Activated B cell treated with CpG ODN at 0.5 μM for 24 hours (primary cell): Measurements from ENCODE around the gene CFAP100. TPM values are rescaled to one million over a fixed set of nuclear protein-coding genes. Genes with fewer than 3 reads are reported as not detected.

ENCODE experiments used
- ATAC-seq: fragments of 200-7000 bp; cut with Tn5 transposase; one replicate; pipeline ENCODE4 v1.10.0; 2021; ENCODE audit warnings: low read depth, mild to moderate bottlenecking, moderate library complexity
- CTCF ChIA-PET: fragments of 350-600 bp; sonication (Branson Sonifier 250); formaldehyde crosslinking; loops from one replicate; lab custom pipeline; 2021; ENCODE audit warnings: antibody characterized with exemption; lab: Charles Lee
- POLR2A ChIA-PET: fragments of 350-600 bp; sonication (Branson Sonifier 250); formaldehyde crosslinking; loops from one replicate; lab custom pipeline; 2021; ENCODE audit warnings: antibody characterized with exemption; lab: Charles Lee
- DNase-seq: peaks from one replicate; pipeline ENCODE4 v3.0.0; 2022
- H3K27ac Mint-ChIP-seq: one replicate; pipeline ENCODE4 v1.8.0; 2020; ENCODE audit warnings: mixed read lengths
- H3K27me3 Mint-ChIP-seq: one replicate; pipeline ENCODE4 v1.8.0; 2021; ENCODE audit warnings: mixed read lengths
- H3K36me3 Mint-ChIP-seq: one replicate; pipeline ENCODE4 v1.8.0; 2021; ENCODE audit warnings: low read depth, mixed read lengths
- H3K4me1 Mint-ChIP-seq: one replicate; pipeline ENCODE4 v1.8.0; 2021; ENCODE audit warnings: mixed read lengths
- H3K4me3 Mint-ChIP-seq: one replicate; pipeline ENCODE4 v1.8.0; 2020; ENCODE audit warnings: mild to moderate bottlenecking, mixed read lengths
- H3K9me3 Mint-ChIP-seq: one replicate; pipeline ENCODE4 v1.8.0; 2020; ENCODE audit warnings: mixed read lengths
- intact Hi-C: fragments of 100-400 bp; cut with micrococcal nuclease; formaldehyde crosslinking; loops from one replicate; pipeline ENCODE4 v1.15.1; 2024
- total RNA-seq: library from RNA; stranded (reverse); gene quantifications from 2 replicates; pipeline ENCODE4 v1.2.3, GENCODE V29; 2022
- TF ChIP-seq, protein P1 (sequence below): fragments of 200-600 bp; IDR thresholded peaks from one replicate; pipeline ENCODE4 v1.8.0; 2022; ENCODE audit warnings: antibody characterized with exemption, mild to moderate bottlenecking

The CFAP100 gene
- total RNA-seq, 1 donor from 2014 or later: not detected

DNA sequence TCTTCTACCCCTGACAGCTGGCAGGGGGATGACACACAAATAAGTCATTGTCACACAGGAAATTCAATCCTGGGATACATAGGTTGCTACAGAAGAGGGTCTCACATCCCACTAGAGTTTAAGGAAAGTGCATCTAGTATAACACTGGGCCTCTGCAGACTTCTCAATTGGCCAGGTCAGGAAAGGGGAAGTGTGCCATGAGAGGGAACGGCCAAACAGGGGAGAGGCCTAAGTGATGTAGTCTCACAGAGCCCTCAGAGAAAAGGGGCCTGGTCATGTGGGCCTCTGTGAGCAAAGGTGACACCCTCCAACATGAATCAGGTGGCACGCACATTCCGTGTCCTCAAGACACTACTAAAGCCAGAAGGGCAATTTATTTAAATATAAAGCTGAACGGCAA is 69.8 kb downstream of the CFAP100 start:
- DNase-seq: no peak
- ATAC-seq: no peak
- peaks cover 91% of the 10 kb centered on the region for H3K36me3 Mint-ChIP-seq
- H3K4me1 Mint-ChIP-seq: peaks cover 3% of the 10 kb centered on the region
- H3K27ac Mint-ChIP-seq: no peak overlapping the region
- TF ChIP-seq, protein P1, sequence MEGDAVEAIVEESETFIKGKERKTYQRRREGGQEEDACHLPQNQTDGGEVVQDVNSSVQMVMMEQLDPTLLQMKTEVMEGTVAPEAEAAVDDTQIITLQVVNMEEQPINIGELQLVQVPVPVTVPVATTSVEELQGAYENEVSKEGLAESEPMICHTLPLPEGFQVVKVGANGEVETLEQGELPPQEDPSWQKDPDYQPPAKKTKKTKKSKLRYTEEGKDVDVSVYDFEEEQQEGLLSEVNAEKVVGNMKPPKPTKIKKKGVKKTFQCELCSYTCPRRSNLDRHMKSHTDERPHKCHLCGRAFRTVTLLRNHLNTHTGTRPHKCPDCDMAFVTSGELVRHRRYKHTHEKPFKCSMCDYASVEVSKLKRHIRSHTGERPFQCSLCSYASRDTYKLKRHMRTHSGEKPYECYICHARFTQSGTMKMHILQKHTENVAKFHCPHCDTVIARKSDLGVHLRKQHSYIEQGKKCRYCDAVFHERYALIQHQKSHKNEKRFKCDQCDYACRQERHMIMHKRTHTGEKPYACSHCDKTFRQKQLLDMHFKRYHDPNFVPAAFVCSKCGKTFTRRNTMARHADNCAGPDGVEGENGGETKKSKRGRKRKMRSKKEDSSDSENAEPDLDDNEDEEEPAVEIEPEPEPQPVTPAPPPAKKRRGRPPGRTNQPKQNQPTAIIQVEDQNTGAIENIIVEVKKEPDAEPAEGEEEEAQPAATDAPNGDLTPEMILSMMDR: no peak
- ChIA-PET POLR2A (interaction anchor here (1.8 kb wide), 1 partner anchor 10 kb away, joined by 5 read pairs; no protein-coding TSS in a partner anchor), CTCF (no interaction called here)
- H3K27me3 Mint-ChIP-seq: no peaks in the 10 kb centered on the region
- H3K9me3 Mint-ChIP-seq: no peaks in the 10 kb centered on the region
- intact Hi-C loops: no loop called here
- H3K4me3 Mint-ChIP-seq: no peak overlapping the region

DNA sequence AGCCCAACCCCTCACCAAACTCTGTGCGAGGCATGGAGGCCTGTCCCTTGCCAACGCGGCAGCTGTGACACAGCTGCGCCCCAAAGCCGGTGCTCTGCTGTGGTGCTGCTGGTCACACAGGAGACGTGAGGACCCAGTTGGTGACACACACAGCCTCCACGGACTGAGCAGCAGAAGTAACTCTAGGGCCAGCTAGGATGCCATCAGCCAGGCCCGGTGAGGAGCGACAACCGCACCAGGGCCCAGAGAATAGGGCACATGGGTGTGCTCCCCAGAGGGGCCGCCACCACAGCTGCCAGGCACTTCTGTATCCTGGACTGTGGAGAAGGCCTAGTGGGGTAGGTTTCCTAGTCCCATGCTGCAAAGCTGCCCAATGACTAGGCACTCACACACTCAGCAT is 70.3 kb downstream of the CFAP100 start:
- Mint-ChIP-seq H3K27ac (no peak overlapping the region), H3K36me3 (peaks cover 91% of the 10 kb centered on the region), H3K4me1 (peaks cover 3% of the 10 kb centered on the region), H3K4me3 (no peak overlapping the region), H3K9me3 (no peaks in the 10 kb centered on the region), H3K27me3 (no peaks in the 10 kb centered on the region)
- TF ChIP-seq, protein P1: no peak
- ChIA-PET CTCF (no interaction called here), POLR2A (interaction anchor here (1.8 kb wide), 1 partner anchor 10 kb away, joined by 5 read pairs; no protein-coding TSS in a partner anchor)
- ATAC-seq: no peak
- no peak for DNase-seq
- intact Hi-C loops: no loop called here

DNA sequence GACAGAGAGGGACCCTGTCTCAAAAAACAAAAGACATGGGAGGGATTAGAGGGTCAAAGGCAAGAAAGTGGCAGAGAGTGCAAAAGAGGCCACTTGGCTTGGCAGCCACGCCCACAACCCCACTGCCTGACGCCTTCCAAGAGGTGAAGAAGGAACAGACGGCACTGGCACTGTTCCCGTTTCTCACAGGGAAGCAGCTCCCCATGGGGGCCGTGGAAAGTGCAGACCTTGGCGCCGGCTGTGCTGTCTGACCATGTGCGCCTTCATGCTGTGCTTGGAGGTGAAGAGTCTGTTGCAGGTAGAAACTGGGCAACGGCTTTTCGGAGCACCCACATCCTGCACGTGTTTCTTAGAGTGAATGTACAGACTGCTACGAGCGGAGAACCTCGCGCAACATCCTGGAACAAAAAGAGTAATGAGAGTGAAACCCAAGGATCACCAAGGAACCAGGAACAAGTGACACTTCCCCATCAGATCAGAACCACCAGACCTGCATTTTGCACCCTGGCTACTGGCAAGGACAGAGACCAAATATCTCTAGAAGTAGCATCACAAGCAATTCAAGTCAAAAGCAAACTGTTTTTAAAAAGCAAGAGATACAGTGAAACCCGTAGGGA is 71.3 kb downstream of the CFAP100 start:
- no peaks in the 10 kb centered on the region for H3K27me3 Mint-ChIP-seq
- no peaks in the 10 kb centered on the region for H3K9me3 Mint-ChIP-seq
- peaks cover 4% of the 10 kb centered on the region for H3K4me1 Mint-ChIP-seq
- no peak for ATAC-seq
- H3K4me3 Mint-ChIP-seq: no peak overlapping the region
- TF ChIP-seq, protein P1: no peak
- intact Hi-C loops: no loop called here
- ChIA-PET POLR2A (interaction anchor here (1.8 kb wide), 1 partner anchor 8 kb away, joined by 5 read pairs; no protein-coding TSS in a partner anchor), CTCF (no interaction called here)
- no peak overlapping the region for H3K27ac Mint-ChIP-seq
- peaks cover 93% of the 10 kb centered on the region for H3K36me3 Mint-ChIP-seq
- no peak for DNase-seq

DNA sequence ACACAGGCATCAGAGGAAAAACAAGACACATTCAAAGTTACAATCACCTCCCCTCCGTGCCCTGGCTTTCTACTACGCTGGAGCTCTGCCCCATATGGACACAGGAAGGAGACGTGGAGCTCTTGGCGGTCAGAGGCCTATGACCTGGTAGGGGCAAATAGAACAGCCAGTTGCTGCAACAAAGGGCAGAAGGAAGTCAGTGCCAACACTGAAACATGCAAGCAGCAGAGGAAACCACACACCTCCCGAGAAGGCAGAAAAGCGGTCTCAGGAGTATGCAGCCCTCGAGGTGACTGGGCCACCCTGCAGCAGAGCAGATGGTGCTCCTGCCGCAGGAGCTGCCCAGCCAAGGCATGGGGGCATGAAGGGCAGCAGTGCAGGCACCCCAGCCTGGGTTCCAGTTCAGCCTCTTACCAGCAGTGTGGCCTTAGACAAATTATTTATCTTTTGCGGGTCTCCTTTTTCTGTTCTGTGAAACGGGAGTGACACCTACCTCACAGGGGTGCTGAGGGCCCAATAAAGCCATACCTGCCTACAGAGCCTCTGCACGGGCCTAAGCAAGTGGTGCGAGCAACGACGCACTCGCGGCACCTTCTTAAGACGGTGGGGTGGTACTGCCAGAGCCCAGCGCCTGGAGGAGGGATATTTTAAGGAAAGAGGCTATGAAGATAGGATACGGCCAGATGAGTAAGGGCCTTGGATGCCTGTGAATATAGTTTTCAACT is 72.3 kb downstream of the CFAP100 start:
- intact Hi-C loops: no loop called here
- no peak for DNase-seq

DNA sequence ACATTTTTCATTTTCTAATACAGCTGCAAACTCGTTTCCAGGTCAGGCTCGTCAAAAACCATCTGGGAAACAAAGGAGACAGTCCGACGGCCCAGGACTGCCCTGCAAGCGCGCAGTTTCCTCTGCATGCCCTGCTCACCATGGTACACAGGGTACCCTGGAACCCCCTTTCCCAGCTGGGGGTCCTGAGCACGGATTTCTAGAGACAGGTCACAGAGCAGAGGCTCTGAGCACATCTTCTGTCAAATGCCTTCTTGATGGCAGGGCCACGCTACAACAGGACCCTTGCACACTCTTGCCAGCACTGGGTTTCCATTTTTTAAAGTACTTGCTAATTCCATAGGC is 72.9 kb downstream of the CFAP100 start:
- H3K27ac Mint-ChIP-seq: no peak overlapping the region
- intact Hi-C loops: no loop called here
- POLR2A ChIA-PET: no interaction called here
- no peaks in the 10 kb centered on the region for H3K9me3 Mint-ChIP-seq
- H3K36me3 Mint-ChIP-seq: peaks cover 91% of the 10 kb centered on the region
- no peak for ATAC-seq
- CTCF ChIA-PET: no interaction called here
- TF ChIP-seq, protein P1: no peak
- DNase-seq: no peak
- no peak overlapping the region for H3K4me3 Mint-ChIP-seq
- peaks cover 13% of the 10 kb centered on the region for H3K4me1 Mint-ChIP-seq
- H3K27me3 Mint-ChIP-seq: no peaks in the 10 kb centered on the region

More for the DNA sequence above, 72.3 kb downstream of the CFAP100 start:
- no peaks in the 10 kb centered on the region for H3K9me3 Mint-ChIP-seq
- no peak overlapping the region for H3K27ac Mint-ChIP-seq
- CTCF ChIA-PET: no interaction called here
- H3K27me3 Mint-ChIP-seq: no peaks in the 10 kb centered on the region
- TF ChIP-seq, protein P1: no peak
- no peak overlapping the region for H3K4me3 Mint-ChIP-seq
- POLR2A ChIA-PET: no interaction called here
- no peak for ATAC-seq
- H3K4me1 Mint-ChIP-seq: peaks cover 7% of the 10 kb centered on the region
- H3K36me3 Mint-ChIP-seq: peaks cover 91% of the 10 kb centered on the region
